Suprapubic skin (tissue), 4 donors: ENCODE results near the gene MEF2C. TPM values are rescaled to one million over a fixed set of nuclear protein-coding genes. Genes with fewer than 3 reads are reported as not detected.

ENCODE experiments used
- DNase-seq, 2 donors: peaks; one replicate each; pipeline ENCODE4 v3.0.0-alpha.2; 2019; ENCODE audit warnings: low spot score in 2 of 2
- H3K27ac ChIP-seq: fragments of 200-600 bp; sonication (generic); one replicate; pipeline ENCODE4 v1.5.1; 2019
- H3K27me3 ChIP-seq: fragments of 200-600 bp; sonication (generic); one replicate; pipeline ENCODE4 v1.5.1; 2019
- H3K36me3 ChIP-seq: fragments of 200-600 bp; sonication (generic); one replicate; pipeline ENCODE4 v1.5.1; 2019
- H3K4me1 ChIP-seq: fragments of 200-600 bp; sonication (generic); one replicate; pipeline ENCODE4 v1.5.1; 2019
- H3K4me3 ChIP-seq: fragments of 200-600 bp; sonication (generic); one replicate; pipeline ENCODE4 v1.5.1; 2019; ENCODE audit warnings: mild to moderate bottlenecking
- H3K9me3 ChIP-seq: fragments of 200-600 bp; sonication (generic); one replicate; pipeline ENCODE4 v1.5.1; 2019
- CTCF ChIP-seq, 2 donors: fragments of 200-600 bp in 1 of 2; fragments of 450-650 bp in 1 of 2; sonication (generic) in 1 of 2; IDR thresholded peaks; one replicate each; pipeline ENCODE4 v1.5.1; 2016 to 2019; ENCODE audit warnings: antibody characterized with exemption in 2 of 2, mild to moderate bottlenecking in 1 of 2, moderate library complexity in 1 of 2
- EP300 ChIP-seq: sonication (generic); formaldehyde crosslinking; IDR thresholded peaks from one replicate; pipeline ENCODE4 v1.6.1; 2017; ENCODE audit warnings: antibody characterized with exemption
- POLR2A ChIP-seq, 2 donors: fragments of 450-650 bp; IDR thresholded peaks; one replicate each; pipeline ENCODE4 v1.6.1; 2017; ENCODE audit warnings: antibody characterized with exemption in 2 of 2, mild to moderate bottlenecking in 2 of 2, moderate library complexity in 2 of 2
- POLR2AphosphoS5 ChIP-seq, 3 donors: sonication (generic); formaldehyde crosslinking; IDR thresholded peaks; one replicate each; pipeline ENCODE4 v1.6.1; 2017; ENCODE audit warnings: antibody characterized with exemption in 3 of 3
- WGBS: methylation state at CpG from one replicate; pipeline ENCODE4 v1.1.5; 2018; 5-methylcytosine and 5-hydroxymethylcytosine counted together
- total RNA-seq, 4 donors: library from RNA; depleted of rRNA; stranded (reverse); fragments of >200 nt; gene quantifications; one replicate each; pipeline ENCODE4 v1.1.0, GENCODE V29; 2016

Gene MEF2C
- total RNA-seq, 4 donors from 2014 or later, result 5.9 to 15.9 (median 10.1) TPM

GRCh38 chr5:88881571-88881971 is 1.4 kb downstream of the MEF2C start:
- no peaks in the 10 kb centered on the region for H3K9me3 ChIP-seq
- TF ChIP-seq POLR2A (IDR thresholded peaks at IDR 0.05) (no peak), POLR2AphosphoS5 (IDR thresholded peaks at IDR 0.05) (no peak), CTCF (IDR thresholded peaks at IDR 0.05) (no peak), EP300 (no peak)
- peaks cover 16% of the 10 kb centered on the region for H3K4me1 ChIP-seq
- H3K36me3 ChIP-seq, result no peaks in the 10 kb centered on the region
- WGBS, result 28% methylated on average over 5 of the region's 5 CpGs
- peak overlapping the region; percentile 55 for H3K4me3 ChIP-seq
- peak overlapping the region; percentile 88 for H3K27ac ChIP-seq
- no peak for DNase-seq
- H3K27me3 ChIP-seq, result no peaks in the 10 kb centered on the region

GRCh38 chr5:88880201-88880600 is 2.8 kb downstream of the MEF2C start:
- peak overlapping the region; percentile 55 for H3K4me3 ChIP-seq
- H3K9me3 ChIP-seq, result no peaks in the 10 kb centered on the region
- H3K27me3 ChIP-seq, result no peaks in the 10 kb centered on the region
- peaks cover 19% of the 10 kb centered on the region for H3K4me1 ChIP-seq
- TF ChIP-seq EP300 (no peak), CTCF (IDR thresholded peaks at IDR 0.05) (no peak), POLR2AphosphoS5 (IDR thresholded peaks at IDR 0.05) (no peak)
- WGBS, result 67% methylated on average over 1 of the region's 1 CpG
- H3K27ac ChIP-seq, result no peak overlapping the region
- no peak for DNase-seq
- H3K36me3 ChIP-seq, result no peaks in the 10 kb centered on the region

- H3K27me3 ChIP-seq, result no peaks in the 10 kb centered on the region
- peak overlapping the region; percentile 55 for H3K4me3 ChIP-seq
- no peaks in the 10 kb centered on the region for H3K9me3 ChIP-seq
- peaks cover 18% of the 10 kb centered on the region for H3K4me1 ChIP-seq
- TF ChIP-seq EP300 (no peak), POLR2AphosphoS5 (IDR thresholded peaks at IDR 0.05) (no peak), POLR2A (IDR thresholded peaks at IDR 0.05) (no peak)
- DNase-seq, result no peak
- 60% methylated on average over 5 of the region's 5 CpGs for WGBS
- H3K36me3 ChIP-seq, result no peaks in the 10 kb centered on the region
- no peak overlapping the region for H3K27ac ChIP-seq
Observed at GRCh38 chr5:88879724-88880123, 3.3 kb downstream of the MEF2C start.

GRCh38 chr5:88878976-88879375 is 4.0 kb downstream of the MEF2C start:
- H3K4me1 ChIP-seq, result peaks cover 10% of the 10 kb centered on the region
- H3K27me3 ChIP-seq, result no peaks in the 10 kb centered on the region
- no peak for TF ChIP-seq CTCF (IDR thresholded peaks at IDR 0.05)
- TF ChIP-seq POLR2AphosphoS5 (IDR thresholded peaks at IDR 0.05), result no peak
- TF ChIP-seq EP300, result no peak
- no peak for TF ChIP-seq POLR2A (IDR thresholded peaks at IDR 0.05)
- no peak overlapping the region for H3K27ac ChIP-seq
- no peaks in the 10 kb centered on the region for H3K9me3 ChIP-seq
- WGBS, result 90% methylated on average over 1 of the region's 1 CpG
- DNase-seq, result no peak
- no peaks in the 10 kb centered on the region for H3K36me3 ChIP-seq
- peak overlapping the region; percentile 14 for H3K4me3 ChIP-seq

- Histone ChIP-seq H3K9me3 (no peaks in the 10 kb centered on the region), H3K36me3 (no peaks in the 10 kb centered on the region), H3K4me3 (peak overlapping the region; percentile 14), H3K4me1 (peaks cover 8% of the 10 kb centered on the region), H3K27me3 (no peaks in the 10 kb centered on the region), H3K27ac (no peak overlapping the region)
- 34% methylated on average over 2 of the region's 2 CpGs for WGBS
- TF ChIP-seq POLR2AphosphoS5 (IDR thresholded peaks at IDR 0.05) (no peak), POLR2A (IDR thresholded peaks at IDR 0.05) (no peak), EP300 (no peak), CTCF (IDR thresholded peaks at IDR 0.05) (no peak)
- DNase-seq, result no peak
Observed at GRCh38 chr5:88877826-88878225, 5.2 kb downstream of the MEF2C start.

GRCh38 chr5:88876714-88877113 is 6.3 kb downstream of the MEF2C start:
- whole genome bisulfite sequencing, result 84% methylated on average over 2 of the region's 2 CpGs
- DNase-seq, result no peak
- TF ChIP-seq CTCF (IDR thresholded peaks at IDR 0.05) (no peak), POLR2AphosphoS5 (IDR thresholded peaks at IDR 0.05) (no peak), EP300 (no peak), POLR2A (IDR thresholded peaks at IDR 0.05) (no peak)
- H3K36me3 ChIP-seq, result no peaks in the 10 kb centered on the region
- H3K9me3 ChIP-seq, result no peaks in the 10 kb centered on the region
- H3K4me1 ChIP-seq, result peaks cover 8% of the 10 kb centered on the region
- no peaks in the 10 kb centered on the region for H3K27me3 ChIP-seq
- no peak overlapping the region for H3K4me3 ChIP-seq
- H3K27ac ChIP-seq, result no peak overlapping the region
